Right atrium auricular region (tissue), 2 donors: Measurements from ENCODE around the gene AQP12A. TPM values are rescaled to one million over a fixed set of nuclear protein-coding genes. Genes with fewer than 3 reads are reported as not detected.

Source experiments
- DNase-seq: peaks from one replicate; pipeline ENCODE4 v3.0.0-alpha.2; 2019; ENCODE audit warnings: low spot score
- H3K27ac ChIP-seq, 2 donors: fragments of 200-600 bp; sonication (generic); 1 replicate in 1 of 2; 2 replicates in 1 of 2; pipeline ENCODE4 v1.5.1; 2016 to 2019
- H3K27me3 ChIP-seq, 2 donors: fragments of 200-600 bp; sonication (generic); one replicate each; pipeline versions ENCODE4 v1.5.1 to v1.6.0; 2017 to 2019
- H3K36me3 ChIP-seq: fragments of 200-600 bp; sonication (generic); one replicate; pipeline ENCODE4 v1.5.1; 2016
- H3K4me1 ChIP-seq, 2 donors: fragments of 200-600 bp; sonication (generic); one replicate each; pipeline versions ENCODE4 v1.5.1 to v1.6.0; 2017 to 2019
- H3K4me3 ChIP-seq, 2 donors: fragments of 200-600 bp; sonication (generic); 1 replicate in 1 of 2; 2 replicates in 1 of 2; pipeline ENCODE4 v1.5.1; 2017 to 2019; ENCODE audit warnings: mild to moderate bottlenecking in 1 of 2, moderate library complexity in 1 of 2
- H3K9me3 ChIP-seq, 2 donors: fragments of 200-600 bp; sonication (generic); one replicate each; pipeline ENCODE4 v1.5.1; 2019
- total RNA-seq, 2 donors: library from RNA; depleted of rRNA; stranded (reverse); fragments of >200 nt; gene quantifications; one replicate each; pipeline ENCODE4 v1.1.0, GENCODE V29; 2016
- TF ChIP-seq, protein P1 (sequence below), 2 donors: fragments of 200-600 bp; sonication (generic); IDR thresholded peaks; one replicate each; pipeline ENCODE4 v1.5.1; 2019; ENCODE audit warnings: antibody characterized with exemption in 2 of 2

AQP12A gene
- total RNA-seq, 2 donors from 2014 or later: not detected

DNA sequence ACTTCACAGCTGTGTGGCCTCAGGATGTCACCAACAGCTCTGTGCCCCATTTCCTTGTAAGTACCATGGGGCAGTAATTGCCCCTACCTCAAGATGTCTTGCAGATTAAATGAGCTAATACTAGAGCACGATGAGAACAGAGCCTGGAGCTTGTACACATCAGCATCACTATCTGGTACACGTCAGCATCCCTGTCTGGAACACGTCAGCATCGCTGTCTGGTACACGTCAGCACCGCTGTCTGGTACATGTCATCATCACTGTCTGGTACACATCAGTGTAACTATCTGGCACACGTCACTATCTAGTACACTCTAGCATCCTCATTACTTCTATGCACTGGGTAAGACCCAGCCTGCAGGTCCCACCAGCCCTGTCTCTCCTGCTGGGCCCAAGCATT lies 37.2 kb downstream of the AQP12A start:
- TF ChIP-seq, protein P1, sequence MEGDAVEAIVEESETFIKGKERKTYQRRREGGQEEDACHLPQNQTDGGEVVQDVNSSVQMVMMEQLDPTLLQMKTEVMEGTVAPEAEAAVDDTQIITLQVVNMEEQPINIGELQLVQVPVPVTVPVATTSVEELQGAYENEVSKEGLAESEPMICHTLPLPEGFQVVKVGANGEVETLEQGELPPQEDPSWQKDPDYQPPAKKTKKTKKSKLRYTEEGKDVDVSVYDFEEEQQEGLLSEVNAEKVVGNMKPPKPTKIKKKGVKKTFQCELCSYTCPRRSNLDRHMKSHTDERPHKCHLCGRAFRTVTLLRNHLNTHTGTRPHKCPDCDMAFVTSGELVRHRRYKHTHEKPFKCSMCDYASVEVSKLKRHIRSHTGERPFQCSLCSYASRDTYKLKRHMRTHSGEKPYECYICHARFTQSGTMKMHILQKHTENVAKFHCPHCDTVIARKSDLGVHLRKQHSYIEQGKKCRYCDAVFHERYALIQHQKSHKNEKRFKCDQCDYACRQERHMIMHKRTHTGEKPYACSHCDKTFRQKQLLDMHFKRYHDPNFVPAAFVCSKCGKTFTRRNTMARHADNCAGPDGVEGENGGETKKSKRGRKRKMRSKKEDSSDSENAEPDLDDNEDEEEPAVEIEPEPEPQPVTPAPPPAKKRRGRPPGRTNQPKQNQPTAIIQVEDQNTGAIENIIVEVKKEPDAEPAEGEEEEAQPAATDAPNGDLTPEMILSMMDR (IDR thresholded peaks at IDR 0.05): no peak
- no peak for DNase-seq
- H3K27me3 ChIP-seq: no peaks in the 10 kb centered on the region

DNA sequence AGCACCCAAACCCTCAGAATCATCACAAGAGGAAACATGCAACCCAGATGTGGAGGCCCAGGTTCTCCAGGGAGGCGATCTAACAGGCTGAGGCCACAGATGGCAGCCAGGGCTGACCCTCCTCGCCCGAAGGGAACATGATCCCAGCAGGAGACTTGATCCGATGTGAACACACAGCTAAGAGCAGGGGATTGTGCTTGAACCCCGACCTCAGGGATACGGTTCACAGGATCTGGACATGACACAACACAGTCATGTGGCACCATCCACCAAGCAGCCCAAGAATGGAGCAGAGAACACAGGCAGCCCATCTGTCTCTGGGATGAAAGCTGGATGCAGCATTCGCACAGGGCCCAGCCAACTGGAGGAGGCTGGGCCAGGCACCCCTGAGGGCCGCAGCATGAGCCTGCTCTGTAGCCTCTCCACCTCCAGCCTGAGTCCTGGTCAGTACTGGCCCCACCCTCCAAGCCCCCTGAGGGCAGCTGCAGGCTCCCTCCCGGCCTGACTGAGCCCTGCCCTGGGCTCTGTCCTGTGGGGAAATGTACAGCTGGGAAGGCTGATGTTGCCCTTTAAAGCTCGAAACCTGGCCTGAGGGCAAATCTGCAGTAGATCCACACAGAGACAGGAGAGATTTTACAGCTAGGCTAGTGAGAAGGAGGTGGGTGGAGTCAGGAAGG lies 39.0 kb downstream of the AQP12A start:
- Histone ChIP-seq H3K27me3 (no peaks in the 10 kb centered on the region), H3K36me3 (no peaks in the 10 kb centered on the region), H3K9me3 (no peaks in the 10 kb centered on the region), H3K4me1 (no peaks in the 10 kb centered on the region), H3K4me3 (no peak overlapping the region), H3K27ac (no peak overlapping the region)
- TF ChIP-seq, protein P1 (IDR thresholded peaks at IDR 0.05): no peak
- no peak for DNase-seq

More for the DNA sequence above, 37.2 kb downstream of the AQP12A start:
- Histone ChIP-seq H3K4me1 (no peaks in the 10 kb centered on the region), H3K27ac (no peak overlapping the region), H3K9me3 (no peaks in the 10 kb centered on the region), H3K36me3 (no peaks in the 10 kb centered on the region), H3K4me3 (no peak overlapping the region)

DNA sequence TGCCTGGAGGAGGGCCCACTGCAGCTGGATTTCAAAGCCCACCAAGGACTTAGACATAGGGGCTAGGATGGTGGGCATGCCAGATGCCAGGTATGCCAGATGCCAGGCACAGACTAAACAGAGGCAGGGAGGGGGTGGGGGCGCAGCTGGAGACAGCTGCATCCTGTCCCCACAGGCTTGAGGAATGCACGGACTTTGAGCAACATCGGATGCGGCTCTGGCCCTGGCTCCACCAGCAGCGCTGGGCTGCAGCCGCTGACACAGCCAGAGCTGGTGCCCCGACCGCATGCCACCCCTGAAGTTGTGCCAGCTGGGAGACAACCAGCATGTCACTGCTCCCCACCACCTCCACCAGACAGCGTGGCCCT lies 39.5 kb downstream of the AQP12A start:
- H3K4me1 ChIP-seq: no peaks in the 10 kb centered on the region
- no peak for DNase-seq
- H3K27me3 ChIP-seq: no peaks in the 10 kb centered on the region
- no peaks in the 10 kb centered on the region for H3K36me3 ChIP-seq
- H3K9me3 ChIP-seq: no peaks in the 10 kb centered on the region
- no peak overlapping the region for H3K27ac ChIP-seq
- TF ChIP-seq, protein P1 (IDR thresholded peaks at IDR 0.05): no peak
- no peak overlapping the region for H3K4me3 ChIP-seq

DNA sequence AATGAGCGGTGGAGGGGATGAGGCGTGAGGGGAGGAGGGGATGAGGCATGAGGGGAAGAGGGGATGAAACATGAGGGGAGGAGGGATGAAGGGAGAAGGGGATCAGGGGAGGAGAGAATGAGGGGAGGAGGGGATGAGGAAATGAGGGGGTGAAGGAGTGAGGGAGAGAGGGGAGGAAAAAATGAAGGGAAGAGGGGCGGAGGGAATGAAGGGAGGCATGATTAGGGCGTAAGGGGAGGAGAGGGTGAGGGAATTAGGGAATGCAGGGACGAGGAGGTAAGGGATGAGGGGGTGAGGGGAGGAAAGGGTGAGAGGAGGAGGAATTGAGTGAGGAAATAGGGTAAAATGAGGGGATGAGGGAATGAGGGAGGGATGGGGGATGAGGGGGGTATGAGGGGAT lies 40.5 kb downstream of the AQP12A start:
- Histone ChIP-seq H3K9me3 (no peaks in the 10 kb centered on the region), H3K4me1 (no peaks in the 10 kb centered on the region), H3K4me3 (no peak overlapping the region), H3K27me3 (no peaks in the 10 kb centered on the region), H3K36me3 (peaks cover 7% of the 10 kb centered on the region), H3K27ac (no peak overlapping the region)
- TF ChIP-seq, protein P1 (IDR thresholded peaks at IDR 0.05): no peak
- no peak for DNase-seq

DNA sequence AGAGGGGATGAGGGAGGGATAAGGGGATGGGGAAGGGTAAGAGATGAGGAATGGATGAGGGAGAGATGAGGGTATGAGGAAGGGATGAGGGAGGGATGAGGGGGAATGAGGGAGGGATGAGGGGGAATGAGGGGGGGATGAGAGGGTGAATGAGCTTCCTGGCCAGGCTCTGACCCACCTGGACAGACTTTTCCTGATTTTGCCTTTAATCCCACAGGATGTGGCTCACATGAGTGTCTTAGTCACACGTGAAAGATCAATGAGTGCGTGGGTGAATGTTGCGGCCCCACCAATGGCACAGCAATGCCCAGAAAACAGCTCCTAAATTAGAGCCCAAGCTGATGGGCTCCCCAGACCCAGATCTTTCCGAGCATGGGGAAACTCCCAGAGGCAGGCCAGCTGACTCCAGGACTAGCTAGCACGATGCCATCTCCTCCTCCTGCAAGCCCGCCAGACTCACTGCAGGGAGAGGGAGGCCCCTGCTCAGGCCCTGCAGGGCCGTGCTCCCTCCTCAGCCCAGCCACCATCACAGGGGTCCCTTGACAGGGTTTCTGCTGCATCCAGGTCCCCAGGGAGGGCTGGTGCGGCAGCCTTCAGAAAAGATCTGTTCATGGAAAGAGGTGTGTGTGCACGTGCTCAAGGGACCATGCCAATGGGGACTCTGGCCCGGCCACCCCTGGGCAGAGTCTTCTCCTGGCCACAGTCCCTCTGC lies 41.4 kb downstream of the AQP12A start:
- TF ChIP-seq, protein P1 (IDR thresholded peaks at IDR 0.05): no peak
- Histone ChIP-seq H3K9me3 (no peaks in the 10 kb centered on the region), H3K4me1 (no peaks in the 10 kb centered on the region), H3K27me3 (no peaks in the 10 kb centered on the region), H3K36me3 (peaks cover 7% of the 10 kb centered on the region), H3K4me3 (no peak overlapping the region), H3K27ac (no peak overlapping the region)
- DNase-seq: no peak
